Mesenchymal stem cell (in vitro differentiated cells and primary cell): ENCODE measurements around the gene ADAMTS17.

ENCODE experiments used
- DNase-seq: peaks from one replicate; pipeline ENCODE4 v3.0.0-alpha.2; 2013
- H2AFZ ChIP-seq: one replicate; pipeline ENCODE4 v1.6.1; 2013; ENCODE audit warnings: low read depth, mild to moderate bottlenecking, control low read depth, inconsistent platforms, low read length, moderate library complexity
- H2AK5ac ChIP-seq: 2 replicates; pipeline ENCODE4 v1.6.1; 2013; ENCODE audit warnings: low read length, moderate library complexity, mild to moderate bottlenecking, inconsistent platforms; ENCODE audit not compliant: severe bottlenecking
- H2BK120ac ChIP-seq: one replicate; pipeline ENCODE4 v1.6.1; 2013; ENCODE audit warnings: low read depth, mild to moderate bottlenecking, inconsistent platforms, low read length, moderate library complexity
- H2BK12ac ChIP-seq, 2 experiments: one replicate each; pipeline ENCODE4 v1.6.1; 2013; ENCODE audit warnings: inconsistent platforms in 2 of 2, low read length in 2 of 2, mild to moderate bottlenecking in 2 of 2, moderate library complexity in 2 of 2, control low read depth in 1 of 2
- H2BK15ac ChIP-seq: one replicate; pipeline ENCODE4 v1.6.1; 2013; ENCODE audit warnings: mild to moderate bottlenecking, low read depth, inconsistent platforms; ENCODE audit not compliant: poor library complexity, severe bottlenecking
- H2BK5ac ChIP-seq: 2 replicates; pipeline ENCODE4 v1.6.1; 2013; ENCODE audit warnings: low read depth, mild to moderate bottlenecking, low read length, control low read depth, inconsistent platforms; ENCODE audit not compliant: poor library complexity, severe bottlenecking
- H3K14ac ChIP-seq, 2 experiments: one replicate each; pipeline ENCODE4 v1.6.1; 2013; ENCODE audit warnings: inconsistent platforms in 2 of 2, low read length in 2 of 2, control low read depth in 1 of 2, mild to moderate bottlenecking in 1 of 2, moderate library complexity in 1 of 2
- H3K18ac ChIP-seq, 2 experiments: one replicate each; pipeline ENCODE4 v1.6.1; 2013; ENCODE audit warnings: inconsistent platforms in 2 of 2, low read length in 2 of 2, control low read depth in 1 of 2, low read depth in 1 of 2, mild to moderate bottlenecking in 1 of 2
- H3K23ac ChIP-seq, 2 experiments: one replicate each; pipeline ENCODE4 v1.6.1; 2013; ENCODE audit warnings: inconsistent platforms in 2 of 2, low read length in 2 of 2, mild to moderate bottlenecking in 2 of 2, moderate library complexity in 2 of 2, control low read depth in 1 of 2
- H3K27ac ChIP-seq: 2 replicates; pipeline ENCODE4 v1.5.1; 2013; ENCODE audit warnings: mild to moderate bottlenecking, moderate library complexity, low read length, control low read depth, inconsistent platforms; ENCODE audit not compliant: poor library complexity, severe bottlenecking
- H3K27me3 ChIP-seq, 2 experiments: 2 replicates each; pipeline versions ENCODE4 v1.6.1 to v1.7.0; 2013; ENCODE audit warnings: low read length in 2 of 2, mild to moderate bottlenecking in 2 of 2, moderate library complexity in 2 of 2, control low read depth in 1 of 2, inconsistent platforms in 1 of 2; ENCODE audit not compliant: control insufficient read depth in 1 of 2, insufficient read depth in 1 of 2
- H3K36me3 ChIP-seq, 2 experiments: 2 replicates each; pipeline versions ENCODE4 v1.6.1 to v1.7.0; 2013; ENCODE audit warnings: low read length in 2 of 2, control low read depth in 1 of 2, inconsistent platforms in 1 of 2, low read depth in 1 of 2, mild to moderate bottlenecking in 1 of 2; ENCODE audit not compliant: insufficient read depth in 2 of 2, control insufficient read depth in 1 of 2
- H3K4ac ChIP-seq, 2 experiments: one replicate each; pipeline ENCODE4 v1.6.1; 2013; ENCODE audit warnings: inconsistent platforms in 2 of 2, low read length in 2 of 2, mild to moderate bottlenecking in 2 of 2, moderate library complexity in 2 of 2, control low read depth in 1 of 2, low read depth in 1 of 2
- H3K4me1 ChIP-seq: 2 replicates; pipeline ENCODE4 v1.6.1; 2013; ENCODE audit warnings: low read depth, low read length, control low read depth; ENCODE audit not compliant: control insufficient read depth, insufficient read depth
- H3K4me2 ChIP-seq: 2 replicates; pipeline ENCODE4 v1.6.1; 2013; ENCODE audit warnings: low read length, mild to moderate bottlenecking, inconsistent platforms; ENCODE audit not compliant: poor library complexity, severe bottlenecking
- H3K4me3 ChIP-seq, 2 experiments: 2 replicates each; pipeline versions ENCODE4 v1.5.1 to v1.7.0; 2013; ENCODE audit warnings: low read length in 2 of 2, mild to moderate bottlenecking in 2 of 2, control low read depth in 1 of 2, low read depth in 1 of 2; ENCODE audit not compliant: insufficient read depth in 1 of 2
- H3K79me1 ChIP-seq: replicated peaks from 2 replicates; pipeline ENCODE4 v1.6.1; 2013; ENCODE audit warnings: mild to moderate bottlenecking, control low read depth, low read length, inconsistent platforms; ENCODE audit not compliant: poor library complexity, severe bottlenecking
- H3K9ac ChIP-seq: 2 replicates; pipeline ENCODE4 v1.7.0; 2013; ENCODE audit warnings: mild to moderate bottlenecking, low read length, moderate library complexity
- H3K9me3 ChIP-seq: 2 replicates; pipeline ENCODE4 v1.7.0; 2013; ENCODE audit warnings: mild to moderate bottlenecking, low read length; ENCODE audit not compliant: control insufficient read depth
- H4K8ac ChIP-seq: one replicate; pipeline ENCODE4 v1.6.1; 2013; ENCODE audit warnings: inconsistent platforms, mild to moderate bottlenecking, low read length, moderate library complexity
- H4K91ac ChIP-seq: one replicate; pipeline ENCODE4 v1.6.1; 2013; ENCODE audit warnings: mild to moderate bottlenecking, low read length, inconsistent platforms
- WGBS: methylation state at CpG from one replicate; pipeline ENCODE4 v1.1.7; 2013; ENCODE audit warnings: mixed read lengths; 5-methylcytosine and 5-hydroxymethylcytosine counted together

ADAMTS17 gene

DNA sequence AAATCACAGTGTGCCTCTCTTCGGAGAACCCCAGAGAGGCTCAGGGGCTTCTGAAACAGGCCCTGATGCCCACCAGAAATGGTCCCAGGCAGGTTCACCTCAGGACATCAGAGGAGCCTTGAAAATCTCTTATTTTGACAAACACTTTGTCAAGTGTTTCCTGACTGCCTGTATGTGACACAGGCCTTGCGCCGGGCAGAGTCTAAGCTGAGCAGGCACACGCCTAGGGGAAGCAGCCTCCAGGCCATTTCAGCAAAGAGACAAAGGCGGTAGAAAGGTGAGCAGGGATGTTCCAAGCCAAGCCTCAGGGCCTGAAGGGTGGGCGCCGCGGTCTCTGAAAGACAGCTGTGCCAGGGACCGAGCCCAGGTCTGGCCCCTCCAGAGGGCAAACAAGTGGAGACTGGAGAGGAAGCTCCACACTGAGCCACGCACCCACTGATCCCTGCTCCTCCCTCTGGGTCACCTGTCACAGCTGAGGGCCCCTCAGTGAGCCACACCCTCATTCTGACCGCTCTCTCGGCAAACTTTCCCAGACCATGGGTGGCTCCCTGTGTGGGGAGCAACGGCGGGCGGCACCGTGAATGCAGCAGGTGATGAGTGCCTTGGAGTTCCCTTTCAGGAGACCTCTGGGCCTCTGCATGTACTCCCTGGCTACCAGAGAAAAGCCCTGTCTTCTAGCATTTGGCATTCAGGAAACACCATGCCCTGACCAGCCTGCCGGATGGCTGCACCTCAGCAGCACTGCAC, 136.1 kb downstream of the ADAMTS17 start:
- Histone ChIP-seq H3K23ac (no peak overlapping the region), H3K4ac (no peak overlapping the region), H3K27ac (no peak overlapping the region), H4K91ac (no peak overlapping the region), H4K8ac (no peak overlapping the region), H2AFZ (no peak overlapping the region), H3K4me1 (no peaks in the 10 kb centered on the region), H2BK15ac (no peak overlapping the region), H3K4me3 (no peak overlapping the region), H2BK5ac (no peak overlapping the region), H3K27me3 (no peaks in the 10 kb centered on the region), H3K36me3 (no peaks in the 10 kb centered on the region), H2AK5ac (no peak overlapping the region), H2BK12ac (no peak overlapping the region), H3K18ac (no peak overlapping the region), H3K4me2 (no peak overlapping the region), H2BK120ac (no peak overlapping the region), H3K79me1 (no peaks in the 10 kb centered on the region), H3K9me3 (no peaks in the 10 kb centered on the region), H3K9ac (no peak overlapping the region), H3K14ac (no peak overlapping the region)
- no peak for DNase-seq
- 73% methylated on average over 17 of the region's 17 CpGs for WGBS

DNA sequence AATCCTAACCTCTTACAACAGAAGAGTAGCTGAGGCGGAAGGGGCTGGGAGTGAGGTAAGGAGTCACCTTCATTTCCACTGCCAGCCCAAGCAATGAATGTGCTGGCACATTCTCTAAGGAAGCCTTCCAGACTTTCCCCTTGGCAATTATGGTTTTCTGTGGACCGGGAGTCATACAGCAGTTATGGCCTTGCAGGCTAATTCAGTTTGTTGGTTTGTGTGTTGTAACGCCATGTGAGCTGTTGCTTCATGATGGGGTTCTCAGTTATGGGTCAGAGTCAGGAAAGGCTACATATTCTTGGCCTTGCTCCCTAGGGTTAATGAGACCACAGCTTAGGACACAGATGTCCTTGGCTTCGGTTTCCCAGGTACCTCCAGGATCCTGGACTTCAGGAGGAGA, 137.0 kb downstream of the ADAMTS17 start:
- Histone ChIP-seq H3K14ac (no peak overlapping the region), H2BK12ac (no peak overlapping the region), H2AK5ac (no peak overlapping the region), H2BK5ac (no peak overlapping the region), H3K4ac (no peak overlapping the region), H3K4me1 (no peaks in the 10 kb centered on the region), H3K9ac (no peak overlapping the region), H2BK15ac (no peak overlapping the region), H3K79me1 (no peaks in the 10 kb centered on the region), H3K36me3 (no peaks in the 10 kb centered on the region), H3K9me3 (no peaks in the 10 kb centered on the region), H3K18ac (no peak overlapping the region), H3K4me3 (no peak overlapping the region), H3K23ac (no peak overlapping the region), H3K4me2 (no peak overlapping the region), H2BK120ac (no peak overlapping the region), H4K91ac (no peak overlapping the region), H3K27me3 (no peaks in the 10 kb centered on the region), H3K27ac (no peak overlapping the region), H2AFZ (no peak overlapping the region), H4K8ac (no peak overlapping the region)
- DNase-seq, result no peak
- WGBS, result 82% methylated on average over 4 of the region's 4 CpGs

DNA sequence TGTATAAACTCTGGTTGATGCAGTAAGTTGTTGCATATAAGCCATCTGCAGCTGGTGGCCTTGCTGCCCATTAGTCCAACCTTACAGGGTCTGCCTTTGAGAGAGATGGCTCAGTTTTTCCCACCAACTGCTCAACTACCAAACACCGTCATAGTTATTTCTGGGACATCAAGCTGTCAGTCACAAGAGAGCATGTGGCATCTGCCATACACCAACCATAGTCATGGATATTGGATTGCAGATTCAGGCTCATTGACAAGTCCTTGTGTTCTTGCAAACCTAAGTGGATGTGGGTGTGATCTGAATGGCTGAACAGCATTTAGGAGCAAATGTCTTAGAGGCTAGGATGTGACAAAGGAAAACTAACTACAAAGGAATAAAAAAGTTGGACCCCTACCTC, 137.6 kb downstream of the ADAMTS17 start:
- H4K91ac ChIP-seq, result no peak overlapping the region
- no peaks in the 10 kb centered on the region for H3K4me1 ChIP-seq
- no peak overlapping the region for H2AK5ac ChIP-seq
- no peak overlapping the region for H2BK15ac ChIP-seq
- no peaks in the 10 kb centered on the region for H3K79me1 ChIP-seq
- no peaks in the 10 kb centered on the region for H3K36me3 ChIP-seq
- no peak overlapping the region for H3K4me3 ChIP-seq
- no peak overlapping the region for H2AFZ ChIP-seq
- no peak for DNase-seq
- no peak overlapping the region for H3K27ac ChIP-seq
- H3K23ac ChIP-seq, result no peak overlapping the region
- WGBS, result no CpG with 5 or more reads among the region's 1 CpG
- H3K14ac ChIP-seq, result no peak overlapping the region
- no peak overlapping the region for H3K18ac ChIP-seq
- H2BK12ac ChIP-seq, result no peak overlapping the region
- no peak overlapping the region for H3K9ac ChIP-seq
- H4K8ac ChIP-seq, result no peak overlapping the region
- H3K4ac ChIP-seq, result no peak overlapping the region
- H2BK120ac ChIP-seq, result no peak overlapping the region
- no peaks in the 10 kb centered on the region for H3K27me3 ChIP-seq
- no peaks in the 10 kb centered on the region for H3K9me3 ChIP-seq
- no peak overlapping the region for H2BK5ac ChIP-seq
- no peak overlapping the region for H3K4me2 ChIP-seq

DNA sequence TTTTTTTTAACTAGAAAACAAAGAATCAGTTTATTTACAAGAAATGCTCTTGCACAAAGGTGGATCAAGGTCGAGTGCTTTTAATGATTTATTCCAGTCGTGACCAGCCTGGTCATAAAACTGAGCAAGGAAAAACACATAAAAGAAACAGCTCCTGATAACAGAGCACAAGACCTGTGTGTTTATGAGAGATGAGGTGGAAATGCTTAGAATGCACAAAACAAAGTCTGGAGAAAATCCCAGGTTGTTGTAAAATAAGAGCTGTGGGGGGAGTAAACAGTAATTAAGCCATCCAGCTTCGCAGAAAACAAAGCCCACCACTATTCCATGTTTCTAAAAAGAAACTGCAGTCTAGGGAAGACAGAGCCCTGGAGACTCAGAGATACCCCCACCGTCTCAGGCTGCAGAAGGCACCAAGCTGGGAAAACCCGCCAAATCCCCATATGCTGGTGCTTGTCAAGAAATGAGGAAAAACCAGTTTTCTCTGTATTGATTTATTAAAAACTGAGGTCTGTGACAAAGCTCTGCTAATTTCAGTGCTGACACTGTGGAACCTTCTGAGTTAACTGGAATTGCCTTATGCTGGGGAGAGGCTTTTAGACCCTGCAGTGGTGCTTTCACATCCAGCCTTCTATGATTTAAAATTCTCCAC, 139.3 kb downstream of the ADAMTS17 start:
- Histone ChIP-seq H3K27me3 (no peaks in the 10 kb centered on the region), H3K36me3 (no peaks in the 10 kb centered on the region), H2BK12ac (no peak overlapping the region), H4K8ac (no peak overlapping the region), H4K91ac (no peak overlapping the region), H3K18ac (no peak overlapping the region), H3K14ac (no peak overlapping the region), H2BK15ac (no peak overlapping the region), H3K27ac (no peak overlapping the region), H2BK120ac (no peak overlapping the region), H3K9me3 (no peaks in the 10 kb centered on the region), H2AK5ac (no peak overlapping the region), H2AFZ (no peak overlapping the region), H3K23ac (no peak overlapping the region), H3K9ac (no peak overlapping the region), H3K4me1 (no peaks in the 10 kb centered on the region), H3K4ac (no peak overlapping the region), H2BK5ac (no peak overlapping the region), H3K4me3 (no peak overlapping the region), H3K79me1 (no peaks in the 10 kb centered on the region), H3K4me2 (no peak overlapping the region)
- 52% methylated on average over 5 of the region's 5 CpGs for WGBS
- DNase-seq, result no peak
